ENCODE results near the gene KRTAP19-2. TPM values are rescaled to one million over a fixed set of nuclear protein-coding genes. Genes with fewer than 3 reads are reported as not detected.
"Not testable (repeated sequence)": the region's sequence is repeated elsewhere in the genome, so short reads cannot be mapped to it uniquely, and the experiment has no call there.

Gene KRTAP19-2
- not detected for polyA plus RNA-seq (2012; ENCODE audit: low read depth, missing spikeins)

- TF ChIP-seq PAX5 (IDR thresholded peaks at IDR 0.05; ENCODE audit: insufficient read depth, low read length, severe bottlenecking): no peak
- no peak for TF ChIP-seq POLR2A (IDR thresholded peaks at IDR 0.05; ENCODE audit: low read depth, low read length)
- no peak for TF ChIP-seq POLR2AphosphoS5 (IDR thresholded peaks at IDR 0.05; ENCODE audit: low read depth, low read length)
- TF ChIP-seq TAF1 (IDR thresholded peaks at IDR 0.05; ENCODE audit: low read depth, low read length): no peak
- TF ChIP-seq SPI1 (IDR thresholded peaks at IDR 0.05; ENCODE audit: low read depth, low read length): no peak
- no peak for TF ChIP-seq POU2F2 (IDR thresholded peaks at IDR 0.05; ENCODE audit: low read depth, low read length)
- FAIRE-seq (no peak), DNase-seq (ENCODE audit: insufficient read length, low spot score) (no peak)
Observed at GRCh38 chr21:30487336-30487735, at the start of gene KRTAP19-2. KRTAP19-2 (minus strand) TSS chr21:30487436; CDS start chr21:30487348, 88 bp downstream.

- no peak for FAIRE-seq
- no peak for DNase-seq (ENCODE audit: insufficient read length, low spot score)
- no peak for TF ChIP-seq SPI1 (IDR thresholded peaks at IDR 0.05; ENCODE audit: low read depth, low read length)
- no peak for TF ChIP-seq POU2F2 (IDR thresholded peaks at IDR 0.05; ENCODE audit: low read depth, low read length)
- no peak for TF ChIP-seq TAF1 (IDR thresholded peaks at IDR 0.05; ENCODE audit: low read depth, low read length)
- TF ChIP-seq PAX5 (IDR thresholded peaks at IDR 0.05; ENCODE audit: insufficient read depth, low read length, severe bottlenecking): no peak
- no peak for TF ChIP-seq POLR2A (IDR thresholded peaks at IDR 0.05; ENCODE audit: low read depth, low read length)
- TF ChIP-seq POLR2AphosphoS5 (IDR thresholded peaks at IDR 0.05; ENCODE audit: low read depth, low read length): no peak
Observed at GRCh38 chr21:30518876-30519275, 31.6 kb upstream of the KRTAP19-2 start.

- FAIRE-seq: no peak
- no peak for DNase-seq (ENCODE audit: insufficient read length, low spot score)
- TF ChIP-seq SPI1 (IDR thresholded peaks at IDR 0.05; ENCODE audit: low read depth, low read length): no peak
- TF ChIP-seq TAF1 (IDR thresholded peaks at IDR 0.05; ENCODE audit: low read depth, low read length): no peak
- TF ChIP-seq POU2F2 (IDR thresholded peaks at IDR 0.05; ENCODE audit: low read depth, low read length): no peak
- TF ChIP-seq POLR2AphosphoS5 (IDR thresholded peaks at IDR 0.05; ENCODE audit: low read depth, low read length): no peak
- TF ChIP-seq POLR2A (IDR thresholded peaks at IDR 0.05; ENCODE audit: low read depth, low read length): no peak
- no peak for TF ChIP-seq PAX5 (IDR thresholded peaks at IDR 0.05; ENCODE audit: insufficient read depth, low read length, severe bottlenecking)
Observed at GRCh38 chr21:30515681-30516080, 28.4 kb upstream of the KRTAP19-2 start.

DNA sequence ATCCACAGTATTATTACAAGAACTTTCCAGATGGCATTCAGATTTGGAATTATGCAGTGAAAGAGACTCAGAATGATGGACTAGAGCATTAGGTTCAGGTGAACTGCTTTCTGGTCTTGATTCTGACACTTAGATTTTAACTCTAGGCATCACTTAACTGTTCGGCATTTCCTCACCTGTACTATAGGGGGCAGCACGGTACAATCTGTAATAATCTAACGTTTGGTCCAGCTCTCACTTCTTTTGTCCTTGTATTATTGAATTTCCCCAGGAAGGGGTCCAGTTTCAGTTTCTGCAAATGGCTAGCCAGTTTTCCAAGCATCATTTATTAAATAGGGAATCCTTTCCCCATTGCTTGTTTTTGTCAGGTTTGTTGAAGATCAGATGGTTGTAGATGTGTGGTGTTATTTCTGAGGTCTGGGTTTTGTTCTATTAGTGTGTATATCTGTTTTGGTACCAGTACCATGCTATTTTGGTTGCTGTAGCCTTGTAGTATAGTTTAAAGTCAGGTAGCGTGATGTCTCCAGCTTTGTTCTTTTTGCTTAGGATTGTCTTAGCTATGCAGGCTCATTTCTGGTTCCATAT, 18.5 kb upstream of the KRTAP19-2 start:
- not testable (repeated sequence) for DNase-seq (ENCODE audit: insufficient read length, low spot score); FAIRE-seq

DNA sequence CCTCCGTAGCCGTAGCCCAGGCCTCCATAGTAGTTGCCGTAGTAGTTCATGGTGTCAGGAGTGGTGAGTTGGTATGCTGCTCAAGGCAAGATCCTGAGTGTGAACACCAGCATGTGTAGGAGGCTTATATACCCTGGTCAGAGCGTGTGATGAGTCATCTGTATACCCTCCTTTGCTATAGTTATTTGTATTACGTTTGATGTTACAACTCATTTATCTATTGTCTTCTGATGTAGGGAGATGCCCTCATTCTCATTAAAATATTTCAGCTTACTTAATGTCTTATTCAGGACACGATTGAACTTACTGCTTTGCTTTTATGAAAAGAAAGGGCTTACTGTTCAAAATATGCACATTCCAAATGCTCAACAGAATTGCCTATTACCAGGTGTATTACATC, 14.8 kb upstream of the KRTAP19-2 start, which contains the start of gene KRTAP19-5:
KRTAP19-5 (minus strand) TSS at position 101 of the 400 bp plus-strand sequence; CDS start at position 50, 51 bp downstream.
- FAIRE-seq: no peak
- no peak for TF ChIP-seq TAF1 (IDR thresholded peaks at IDR 0.05; ENCODE audit: low read depth, low read length)
- TF ChIP-seq PAX5 (IDR thresholded peaks at IDR 0.05; ENCODE audit: insufficient read depth, low read length, severe bottlenecking): no peak
- no peak for TF ChIP-seq POLR2AphosphoS5 (IDR thresholded peaks at IDR 0.05; ENCODE audit: low read depth, low read length)
- TF ChIP-seq POLR2A (IDR thresholded peaks at IDR 0.05; ENCODE audit: low read depth, low read length): no peak
- no peak for TF ChIP-seq POU2F2 (IDR thresholded peaks at IDR 0.05; ENCODE audit: low read depth, low read length)
- TF ChIP-seq SPI1 (IDR thresholded peaks at IDR 0.05; ENCODE audit: low read depth, low read length): no peak
- DNase-seq (ENCODE audit: insufficient read length, low spot score): no peak

- DNase-seq (ENCODE audit: insufficient read length, low spot score): no peak
- no peak for FAIRE-seq
- TF ChIP-seq SPI1 (IDR thresholded peaks at IDR 0.05; ENCODE audit: low read depth, low read length) (no peak), PAX5 (IDR thresholded peaks at IDR 0.05; ENCODE audit: insufficient read depth, low read length, severe bottlenecking) (no peak), POLR2AphosphoS5 (IDR thresholded peaks at IDR 0.05; ENCODE audit: low read depth, low read length) (no peak)
Observed at GRCh38 chr21:30497065-30497464, 9.8 kb upstream of the KRTAP19-2 start, which contains the start of gene KRTAP19-4. KRTAP19-4 (minus strand) TSS chr21:30497165; CDS start chr21:30497110, 55 bp downstream.

- DNase-seq (ENCODE audit: insufficient read length, low spot score) (no peak), FAIRE-seq (no peak)
- TF ChIP-seq TAF1 (IDR thresholded peaks at IDR 0.05; ENCODE audit: low read depth, low read length) (no peak), POLR2AphosphoS5 (IDR thresholded peaks at IDR 0.05; ENCODE audit: low read depth, low read length) (no peak), PAX5 (IDR thresholded peaks at IDR 0.05; ENCODE audit: insufficient read depth, low read length, severe bottlenecking) (no peak), POU2F2 (IDR thresholded peaks at IDR 0.05; ENCODE audit: low read depth, low read length) (no peak), POLR2A (IDR thresholded peaks at IDR 0.05; ENCODE audit: low read depth, low read length) (no peak), SPI1 (IDR thresholded peaks at IDR 0.05; ENCODE audit: low read depth, low read length) (no peak)
Observed at GRCh38 chr21:30491963-30492428, 4.8 kb upstream of the KRTAP19-2 start, which contains the start of gene KRTAP19-3. KRTAP19-3 (minus strand) TSS chr21:30492013; CDS start chr21:30491957, 56 bp downstream.

- FAIRE-seq (no peak), DNase-seq (ENCODE audit: insufficient read length, low spot score) (no peak)
- no peak for TF ChIP-seq POLR2A (IDR thresholded peaks at IDR 0.05; ENCODE audit: low read depth, low read length)
- no peak for TF ChIP-seq PAX5 (IDR thresholded peaks at IDR 0.05; ENCODE audit: insufficient read depth, low read length, severe bottlenecking)
Observed at GRCh38 chr21:30486180-30486579, 1.1 kb downstream of the KRTAP19-2 start.

GRCh38 chr21:30482130-30482529, 5.1 kb downstream of the KRTAP19-2 start:
- FAIRE-seq (no peak), DNase-seq (ENCODE audit: insufficient read length, low spot score) (no peak)
- TF ChIP-seq SPI1 (IDR thresholded peaks at IDR 0.05; ENCODE audit: low read depth, low read length) (no peak), POU2F2 (IDR thresholded peaks at IDR 0.05; ENCODE audit: low read depth, low read length) (no peak), POLR2A (IDR thresholded peaks at IDR 0.05; ENCODE audit: low read depth, low read length) (no peak), PAX5 (IDR thresholded peaks at IDR 0.05; ENCODE audit: insufficient read depth, low read length, severe bottlenecking) (no peak), TAF1 (IDR thresholded peaks at IDR 0.05; ENCODE audit: low read depth, low read length) (no peak), POLR2AphosphoS5 (IDR thresholded peaks at IDR 0.05; ENCODE audit: low read depth, low read length) (no peak)

DNA sequence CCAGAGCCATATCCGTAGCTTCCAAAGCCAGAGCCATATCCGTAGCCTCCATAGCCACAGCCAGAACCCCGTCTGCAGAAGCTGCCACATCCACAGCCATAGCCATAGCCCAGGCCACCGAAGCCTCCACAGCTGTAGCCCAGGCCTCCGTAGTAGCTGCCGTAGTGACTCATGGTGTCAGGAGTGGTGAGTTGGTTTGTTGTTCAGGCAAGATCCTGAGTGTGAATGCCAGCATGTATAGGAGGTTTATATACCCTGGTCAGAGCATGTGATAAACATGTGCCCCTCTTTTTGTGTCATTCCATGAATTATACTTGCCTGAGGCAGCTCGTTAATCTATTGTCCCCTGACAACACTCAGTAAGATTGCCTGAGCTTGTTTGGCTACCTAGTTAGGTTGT, 7.1 kb downstream of the KRTAP19-2 start, which contains the start of gene KRTAP19-1:
KRTAP19-1 (minus strand) TSS at position 223 of the 400 bp plus-strand sequence; CDS start at position 173, 50 bp downstream.
- TF ChIP-seq SPI1 (IDR thresholded peaks at IDR 0.05; ENCODE audit: low read depth, low read length): no peak
- no peak for TF ChIP-seq TAF1 (IDR thresholded peaks at IDR 0.05; ENCODE audit: low read depth, low read length)
- TF ChIP-seq PAX5 (IDR thresholded peaks at IDR 0.05; ENCODE audit: insufficient read depth, low read length, severe bottlenecking): no peak
- no peak for TF ChIP-seq POLR2AphosphoS5 (IDR thresholded peaks at IDR 0.05; ENCODE audit: low read depth, low read length)
- TF ChIP-seq POU2F2 (IDR thresholded peaks at IDR 0.05; ENCODE audit: low read depth, low read length): no peak
- FAIRE-seq: no peak
- no peak for DNase-seq (ENCODE audit: insufficient read length, low spot score)
